WTC11 (cell line): ENCODE results near the gene FNIP2. TPM values are rescaled to one million over a fixed set of nuclear protein-coding genes. Genes with fewer than 3 reads are reported as not detected.

Source experiments
- ATAC-seq: fragments of 200-7000 bp; cut with Tn5 transposase; 2 replicates; pipeline ENCODE4 v1.10.0; 2021; ENCODE audit warnings: mild to moderate bottlenecking, moderate library complexity
- CTCF ChIA-PET: fragments of 300-600 bp; sonication (Branson Sonifier 250); formaldehyde crosslinking; loops from one replicate; lab custom pipeline; 2021; ENCODE audit warnings: antibody characterized with exemption; lab: Charles Lee
- POLR2A ChIA-PET: fragments of 350-600 bp; sonication (Branson Sonifier 250); formaldehyde crosslinking; loops from one replicate; lab custom pipeline; 2021; ENCODE audit warnings: antibody characterized with exemption; lab: Charles Lee
- DNase-seq: peaks from one replicate; pipeline ENCODE4 v3.0.0; 2021; ENCODE audit warnings: low spot score
- H3K27ac Mint-ChIP-seq: 2 replicates; pipeline ENCODE4 v1.8.0; 2021; ENCODE audit warnings: mixed read lengths
- H3K27me3 Mint-ChIP-seq: 2 replicates; pipeline ENCODE4 v1.8.0; 2021; ENCODE audit warnings: low read depth, mild to moderate bottlenecking, moderate library complexity, mixed read lengths
- H3K36me3 Mint-ChIP-seq: 2 replicates; pipeline ENCODE4 v1.8.0; 2021; ENCODE audit warnings: mixed read lengths
- H3K4me1 Mint-ChIP-seq: 2 replicates; pipeline ENCODE4 v1.8.0; 2022; ENCODE audit warnings: mixed read lengths
- H3K4me3 Mint-ChIP-seq: 2 replicates; pipeline ENCODE4 v1.8.0; 2021; ENCODE audit warnings: mild to moderate bottlenecking, moderate library complexity, mixed read lengths
- H3K9me3 Mint-ChIP-seq: 2 replicates; pipeline ENCODE4 v1.8.0; 2021; ENCODE audit warnings: mixed read lengths
- CTCF ChIP-seq: fragments of 200-600 bp; IDR thresholded peaks from 2 replicates; pipeline ENCODE4 v1.8.0; 2022; ENCODE audit warnings: antibody characterized with exemption
- ELF4 ChIP-seq: sonication (generic); formaldehyde crosslinking; IDR thresholded peaks from 2 replicates; pipeline ENCODE4 v1.8.1; 2022; ENCODE audit warnings: low read depth, mild to moderate bottlenecking, moderate library complexity, missing genetic modification reagents
- FOXJ3 ChIP-seq: sonication (generic); formaldehyde crosslinking; IDR thresholded peaks from 2 replicates; pipeline ENCODE4 v1.9.0; 2021; ENCODE audit warnings: missing genetic modification reagents, mild to moderate bottlenecking, borderline replicate concordance
- FOXP4 ChIP-seq: sonication (generic); formaldehyde crosslinking; IDR thresholded peaks from 2 replicates; pipeline ENCODE4 v1.8.0; 2022; ENCODE audit warnings: mild to moderate bottlenecking, missing genetic modification reagents
- JAZF1 ChIP-seq: fragments of 250-450 bp; sonication (Bioruptor Pico); IDR thresholded peaks from 2 replicates; pipeline ENCODE4 v1.9.0; 2021; ENCODE audit warnings: moderate library complexity, mild to moderate bottlenecking, inconsistent platforms
- MLX ChIP-seq: sonication (generic); formaldehyde crosslinking; IDR thresholded peaks from 2 replicates; pipeline ENCODE4 v1.8.1; 2023; ENCODE audit warnings: mild to moderate bottlenecking, missing genetic modification reagents, moderate library complexity
- MYBL2 ChIP-seq: sonication (generic); formaldehyde crosslinking; IDR thresholded peaks from 2 replicates; pipeline ENCODE4 v1.8.1; 2023; ENCODE audit warnings: mild to moderate bottlenecking, moderate library complexity, missing genetic modification reagents
- NFATC4 ChIP-seq: fragments of 250-450 bp; sonication (Bioruptor Pico); IDR thresholded peaks from 2 replicates; pipeline ENCODE4 v1.9.0; 2021; ENCODE audit warnings: mild to moderate bottlenecking
- PRRX2 ChIP-seq: fragments of 250-450 bp; sonication (Bioruptor Pico); IDR thresholded peaks from 2 replicates; pipeline ENCODE4 v1.8.0; 2021; ENCODE audit warnings: mild to moderate bottlenecking
- RELA ChIP-seq: sonication (generic); formaldehyde crosslinking; IDR thresholded peaks from 2 replicates; pipeline ENCODE4 v1.8.1; 2022; ENCODE audit warnings: missing genetic modification reagents, mild to moderate bottlenecking, borderline replicate concordance
- SMAD4 ChIP-seq: sonication (generic); formaldehyde crosslinking; IDR thresholded peaks from 2 replicates; pipeline ENCODE4 v1.8.0; 2022; ENCODE audit warnings: mild to moderate bottlenecking, missing genetic modification reagents
- TCF7 ChIP-seq: sonication (generic); formaldehyde crosslinking; IDR thresholded peaks from 2 replicates; pipeline ENCODE4 v1.8.0; 2022; ENCODE audit warnings: mild to moderate bottlenecking, low read depth, missing genetic modification reagents, moderate library complexity
- USF1 ChIP-seq: sonication (generic); formaldehyde crosslinking; IDR thresholded peaks from 2 replicates; pipeline ENCODE4 v1.8.0; 2022; ENCODE audit warnings: mild to moderate bottlenecking, missing genetic modification reagents
- ZBTB43 ChIP-seq: sonication (generic); formaldehyde crosslinking; IDR thresholded peaks from 2 replicates; pipeline ENCODE4 v1.8.1; 2023; ENCODE audit warnings: mild to moderate bottlenecking, missing genetic modification reagents
- ZNF317 ChIP-seq: sonication (generic); formaldehyde crosslinking; IDR thresholded peaks from 2 replicates; pipeline ENCODE4 v1.8.1; 2023; ENCODE audit warnings: low read depth, mild to moderate bottlenecking, moderate library complexity, missing genetic modification reagents, borderline replicate concordance
- ZNF425 ChIP-seq: fragments of 250-450 bp; sonication (Bioruptor Pico); conservative IDR thresholded peaks from 2 replicates; pipeline ENCODE4 v1.9.0; 2021; ENCODE audit warnings: mild to moderate bottlenecking
- ZNF532 ChIP-seq: fragments of 250-450 bp; sonication (Bioruptor Pico); IDR thresholded peaks from 2 replicates; pipeline ENCODE4 v1.9.0; 2021; ENCODE audit warnings: mild to moderate bottlenecking, borderline replicate concordance
- ZNF671 ChIP-seq: fragments of 250-450 bp; sonication (Bioruptor Pico); IDR thresholded peaks from 2 replicates; pipeline ENCODE4 v1.8.0; 2021; ENCODE audit warnings: mild to moderate bottlenecking
- ZSCAN18 ChIP-seq: fragments of 250-450 bp; sonication (Bioruptor Pico); IDR thresholded peaks from 2 replicates; pipeline ENCODE4 v2.1.2; 2022; ENCODE audit warnings: mild to moderate bottlenecking, moderate library complexity
- total RNA-seq: library from RNA; stranded (reverse); gene quantifications from 3 replicates; pipeline ENCODE4 v1.2.3, GENCODE V29; 2021

The FNIP2 gene
- total RNA-seq, 1 experiment from 2014 or later, result 8.6 TPM

GRCh38 chr4:158894826-158895225 is 126.0 kb downstream of the FNIP2 start:
- Mint-ChIP-seq H3K36me3 (peaks cover 18% of the 10 kb centered on the region), H3K9me3 (peaks cover 5% of the 10 kb centered on the region; the same call in 1 of the 2 replicates), H3K4me1 (peaks cover 29% of the 10 kb centered on the region), H3K4me3 (no peak overlapping the region), H3K27me3 (no peaks in the 10 kb centered on the region), H3K27ac (no peak overlapping the region)
- ChIA-PET CTCF (interaction anchor here (1.2 kb wide), 1 partner anchor 48 kb away, joined by 3 read pairs; no protein-coding TSS in a partner anchor), POLR2A (no interaction called here)
- ATAC-seq (no peak), DNase-seq (no peak)
- TF ChIP-seq ZNF671 (no peak), ZSCAN18 (CRISPR knock-in tag) (no peak), TCF7 (CRISPR knock-in tag) (no peak), ZNF317 (CRISPR knock-in tag) (no peak), FOXJ3 (CRISPR knock-in tag) (no peak), MYBL2 (no peak), RELA (CRISPR knock-in tag) (no peak), USF1 (CRISPR knock-in tag) (no peak), ZNF425 (CRISPR knock-in tag) (no peak), ELF4 (no peak), MLX (CRISPR knock-in tag) (no peak)

GRCh38 chr4:158895797-158896576 is 127.2 kb downstream of the FNIP2 start:
- Mint-ChIP-seq H3K4me1 (peaks cover 21% of the 10 kb centered on the region), H3K9me3 (peaks cover 5% of the 10 kb centered on the region; the same call in 1 of the 2 replicates), H3K27ac (peak overlapping the region; percentile 32), H3K36me3 (peaks cover 18% of the 10 kb centered on the region), H3K27me3 (no peaks in the 10 kb centered on the region), H3K4me3 (no peak overlapping the region)
- ATAC-seq, result peak; percentile 96
- POLR2A ChIA-PET, result no interaction called here
- DNase-seq, result peak; percentile 26
- CTCF ChIA-PET, result interaction anchor here (0.6 to 1.4 kb wide), 7 partner anchors 8 to 306 kb away, joined by 3 to 5 read pairs (median 4); no protein-coding TSS in a partner anchor
- TF ChIP-seq ZNF671 (no peak), JAZF1 (no peak), FOXP4 (no peak), ZNF532 (CRISPR knock-in tag) (no peak), NFATC4 (CRISPR knock-in tag) (no peak), ZNF317 (CRISPR knock-in tag) (no peak), ZBTB43 (CRISPR knock-in tag) (no peak), PRRX2 (no peak), CTCF (no peak), SMAD4 (CRISPR knock-in tag) (no peak)
